ENCODE measurements around the gene ITPR3.
"Not testable (repeated sequence)": the region's sequence is repeated elsewhere in the genome, so short reads cannot be mapped to it uniquely, and the experiment has no call there.

ITPR3 gene

DNA sequence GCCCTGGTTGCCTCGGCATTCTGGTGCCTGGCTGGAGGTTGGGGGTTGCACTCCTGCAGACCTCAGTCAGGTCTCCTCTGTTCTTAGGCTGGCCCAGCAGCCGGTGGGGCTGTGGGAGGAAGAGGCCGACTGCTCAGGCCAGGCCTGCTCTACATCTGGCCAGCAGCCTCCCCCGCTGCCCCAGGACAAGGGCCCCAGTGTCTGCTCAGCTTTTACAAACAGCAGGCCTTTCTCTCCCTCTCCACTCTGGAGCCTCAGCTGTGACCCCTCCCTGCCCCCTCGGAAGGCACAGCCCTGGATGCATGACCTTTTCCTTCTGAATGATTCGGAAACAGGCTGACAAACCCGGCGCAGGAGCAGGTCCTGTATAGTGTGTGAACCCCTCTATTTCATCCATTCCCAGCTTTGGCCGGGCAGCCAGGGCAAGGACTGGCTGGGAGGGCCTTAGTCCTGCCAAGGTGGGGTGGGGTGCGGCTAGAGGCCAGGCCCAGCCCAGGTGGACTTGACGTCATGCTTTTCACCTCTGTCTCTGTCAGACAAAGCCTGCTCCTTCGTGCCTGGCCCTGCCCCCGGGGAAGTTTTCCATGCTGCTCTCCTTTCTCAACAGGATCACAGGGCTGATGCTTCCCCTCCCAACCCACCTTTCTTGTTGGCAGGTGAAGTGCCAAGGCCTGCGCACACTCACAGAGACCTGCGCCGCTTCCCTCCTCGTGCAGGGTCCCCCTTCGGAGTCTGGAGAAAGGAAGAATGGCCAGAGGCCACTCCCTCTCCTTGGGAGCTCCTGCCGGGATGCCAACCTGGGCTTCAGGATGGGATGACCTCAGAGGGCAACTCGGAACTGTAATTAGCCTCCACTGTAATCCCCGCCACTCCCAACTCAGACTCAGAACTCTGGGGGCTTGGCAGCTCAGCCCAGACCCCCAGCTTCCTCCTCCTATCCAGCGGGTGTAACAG lies 10.1 kb upstream of the ITPR3 start:
- in situ Hi-C loops (cut with MboI; ENCODE audit: low sequenced_read_pairs) = no loop called here

DNA sequence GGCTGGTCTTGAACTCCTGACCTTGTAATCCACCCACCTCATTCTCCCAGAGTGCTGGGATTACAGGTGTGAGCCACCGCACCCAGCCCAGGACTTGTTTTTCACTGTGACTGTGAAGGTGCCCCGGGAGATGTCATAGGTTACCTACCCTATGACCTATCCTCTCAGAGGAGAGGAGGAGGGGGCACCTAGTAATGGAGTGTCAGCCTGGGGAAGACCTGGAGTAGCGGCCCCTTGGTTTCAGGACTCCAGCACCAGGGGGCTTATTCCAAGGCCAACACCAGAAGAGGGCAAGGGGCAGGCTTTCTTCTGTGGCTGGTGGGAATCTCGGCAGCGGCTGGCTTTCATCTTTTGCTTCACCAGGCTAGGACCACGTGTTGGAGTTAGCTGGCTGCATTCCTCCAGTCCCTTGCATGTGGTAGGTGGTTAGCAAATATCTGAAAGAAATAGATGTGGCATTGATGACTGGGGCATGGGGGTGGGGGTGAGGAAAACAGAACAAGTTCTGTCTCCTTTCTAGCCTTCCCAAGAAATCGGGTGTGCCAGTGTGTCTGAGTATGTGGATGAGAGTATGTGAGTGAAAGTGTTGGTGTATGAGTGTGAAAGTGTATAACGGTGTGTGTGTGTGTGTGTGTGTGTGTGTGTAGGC lies 7.9 kb upstream of the ITPR3 start:
- in situ Hi-C loops (cut with MboI; ENCODE audit: low sequenced_read_pairs) = no loop called here

DNA sequence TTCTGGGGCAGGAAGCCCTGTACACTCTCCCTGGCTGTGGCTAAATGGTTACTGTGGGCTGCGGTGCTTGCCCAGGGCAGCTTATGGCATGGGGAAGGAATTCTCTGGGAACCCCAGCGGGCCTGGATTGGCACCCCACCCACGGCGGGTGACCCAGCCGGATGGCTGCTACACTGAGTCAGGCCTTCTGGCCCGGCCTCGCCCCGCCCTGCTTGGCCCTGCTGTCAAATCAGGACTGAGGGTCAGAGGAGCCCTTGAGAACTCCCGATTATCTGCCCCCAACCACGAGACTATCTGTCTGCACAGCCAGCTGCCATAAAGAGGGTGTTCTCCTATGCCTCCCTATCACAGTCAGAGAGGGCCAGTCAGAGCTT lies 7.3 kb upstream of the ITPR3 start:
- in situ Hi-C loops (cut with MboI; ENCODE audit: low sequenced_read_pairs) = no loop called here

DNA sequence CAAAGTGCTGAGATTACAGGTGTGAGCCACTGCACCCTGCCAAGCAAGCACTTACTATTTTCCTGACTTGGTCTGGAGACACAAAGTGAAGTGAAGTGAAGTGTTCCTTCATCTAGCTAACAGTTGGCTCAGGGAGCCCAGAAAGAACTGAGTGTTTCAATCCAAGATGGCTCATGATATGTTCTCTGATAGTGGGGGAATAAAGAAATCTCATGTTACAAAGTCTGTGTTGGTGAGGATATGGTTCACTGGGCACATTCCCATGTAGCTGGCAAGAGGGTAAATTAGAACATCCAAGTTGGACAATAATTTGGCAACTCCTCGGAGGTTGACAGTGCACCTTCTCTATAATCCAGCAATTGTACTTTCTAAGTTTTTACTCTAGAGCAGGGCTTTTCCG lies 5.0 kb upstream of the ITPR3 start:
- in situ Hi-C loops (cut with MboI; ENCODE audit: low sequenced_read_pairs) = no loop called here

DNA sequence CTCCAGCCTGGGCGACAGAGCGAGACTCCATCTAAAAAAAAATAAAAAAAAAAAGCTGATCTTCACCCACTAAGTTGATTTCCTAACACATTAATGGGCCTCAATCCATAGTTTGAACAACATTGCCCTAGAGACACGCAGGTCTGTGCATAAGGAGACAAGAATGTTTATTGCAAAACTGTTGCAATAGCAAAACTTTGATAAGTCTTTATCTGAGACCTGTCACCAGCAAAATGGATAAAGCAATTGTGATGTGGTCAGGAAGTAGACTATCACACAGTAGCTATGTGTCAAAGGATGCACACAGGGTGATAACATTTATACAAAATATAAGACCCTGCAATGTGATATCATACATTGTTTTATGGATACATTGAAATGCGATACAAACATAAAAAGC lies 4.2 kb upstream of the ITPR3 start:
- in situ Hi-C loops (cut with MboI; ENCODE audit: low sequenced_read_pairs) = no loop called here

DNA sequence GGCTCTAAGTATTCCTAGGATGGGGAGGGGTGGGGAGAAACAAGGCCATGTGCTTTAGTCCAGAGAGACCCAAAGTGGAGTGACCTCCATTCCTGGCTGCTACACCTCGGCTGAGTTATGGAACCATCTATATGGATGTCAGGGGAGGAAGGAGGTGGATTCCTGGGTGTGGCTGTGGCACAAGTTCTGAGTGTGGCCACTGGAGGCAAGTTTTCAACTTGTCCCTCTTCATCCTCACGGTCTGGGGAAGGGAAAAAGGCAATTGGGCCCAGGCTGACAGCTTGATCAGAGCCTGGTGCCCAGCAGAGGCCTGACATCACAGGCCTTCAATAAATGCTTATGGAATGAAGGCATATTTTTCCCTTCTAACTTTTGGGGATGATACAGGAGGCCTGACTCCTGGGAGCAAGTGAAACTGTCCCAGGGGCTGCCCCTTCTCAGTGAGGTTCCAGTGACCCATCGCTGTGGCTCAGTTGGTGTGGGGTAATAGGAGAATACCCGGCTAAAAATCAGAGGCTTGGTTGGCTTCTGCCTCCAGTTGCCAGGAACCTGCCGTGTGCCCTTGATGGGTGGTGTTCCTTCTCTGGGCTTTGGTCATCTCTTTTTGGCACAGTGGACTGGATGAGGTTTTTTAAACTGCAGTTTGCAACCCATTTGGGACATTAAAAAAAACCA lies 1.8 kb upstream of the ITPR3 start:
- in situ Hi-C loops (cut with MboI; ENCODE audit: low sequenced_read_pairs) = no loop called here

DNA sequence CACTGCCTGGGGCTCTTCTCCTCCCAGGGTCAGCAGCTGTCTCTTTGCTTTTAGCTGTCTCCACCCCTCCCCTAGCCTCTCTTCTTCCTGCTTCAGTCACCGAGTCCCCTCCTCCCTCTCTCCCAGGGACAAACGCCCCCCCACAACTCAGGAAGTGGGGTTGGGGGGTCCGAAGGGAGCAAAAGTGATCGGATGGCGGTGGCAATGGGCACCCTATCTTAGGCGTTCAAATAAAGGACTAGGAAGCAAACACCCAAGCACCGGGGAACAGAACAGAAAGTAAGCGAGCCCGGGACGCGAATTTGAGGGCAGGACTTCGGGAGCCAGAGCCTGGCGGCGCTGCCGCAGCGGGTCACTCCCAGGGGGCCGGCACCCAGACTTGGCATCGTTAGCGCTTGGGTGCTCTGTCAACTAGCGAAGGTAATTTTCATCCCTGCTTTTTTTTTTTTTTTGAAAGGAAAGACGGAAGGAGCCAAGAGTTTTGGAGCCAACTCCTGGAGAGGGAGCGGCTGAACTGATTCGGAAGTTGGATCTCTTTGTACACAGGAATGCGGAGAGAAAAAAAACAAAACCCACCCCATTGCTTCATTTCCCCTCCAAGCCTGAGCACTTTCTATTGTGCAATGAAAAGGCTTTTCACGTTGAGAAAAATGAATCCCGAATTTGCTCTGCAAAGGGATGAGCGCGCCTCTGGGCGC lies 815 bp upstream of the ITPR3 start:
- in situ Hi-C loops (cut with MboI; ENCODE audit: low sequenced_read_pairs) = no loop called here

DNA sequence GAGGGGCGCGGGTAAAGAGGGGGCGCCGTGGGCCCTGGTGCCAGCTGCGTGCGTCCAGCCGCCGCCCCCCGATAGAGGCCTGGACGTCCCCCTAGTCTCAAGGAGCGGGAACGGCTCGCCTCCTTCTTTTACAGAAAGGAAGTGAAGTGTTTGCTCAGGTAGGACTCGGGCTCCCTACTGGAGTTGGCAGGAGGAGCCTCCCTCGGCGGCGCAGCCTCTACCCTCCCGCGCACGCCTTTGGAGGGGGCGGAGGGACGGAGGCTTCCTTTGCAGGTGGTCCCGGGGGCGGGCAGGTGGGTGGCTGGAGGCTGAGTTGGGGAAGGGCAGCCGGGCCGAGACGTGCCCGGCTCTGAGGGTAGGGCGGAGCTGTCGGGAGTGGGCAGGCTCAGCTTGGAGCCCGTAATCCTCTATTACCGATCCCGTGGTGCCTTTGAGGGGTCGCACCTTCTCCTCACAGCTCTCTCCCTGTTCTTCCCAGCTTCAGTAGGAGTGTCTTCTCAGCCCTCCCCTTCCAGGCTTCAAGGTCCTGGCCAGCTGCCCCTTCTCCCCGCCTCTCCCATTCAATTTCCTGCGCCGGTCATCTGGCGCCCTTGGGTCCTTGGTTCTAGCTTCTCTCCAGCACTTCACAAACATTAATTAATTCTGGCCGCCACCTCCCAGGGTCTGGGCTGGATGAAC lies 728 bp downstream of the ITPR3 start:
- in situ Hi-C loops (cut with MboI; ENCODE audit: low sequenced_read_pairs) = no loop called here

DNA sequence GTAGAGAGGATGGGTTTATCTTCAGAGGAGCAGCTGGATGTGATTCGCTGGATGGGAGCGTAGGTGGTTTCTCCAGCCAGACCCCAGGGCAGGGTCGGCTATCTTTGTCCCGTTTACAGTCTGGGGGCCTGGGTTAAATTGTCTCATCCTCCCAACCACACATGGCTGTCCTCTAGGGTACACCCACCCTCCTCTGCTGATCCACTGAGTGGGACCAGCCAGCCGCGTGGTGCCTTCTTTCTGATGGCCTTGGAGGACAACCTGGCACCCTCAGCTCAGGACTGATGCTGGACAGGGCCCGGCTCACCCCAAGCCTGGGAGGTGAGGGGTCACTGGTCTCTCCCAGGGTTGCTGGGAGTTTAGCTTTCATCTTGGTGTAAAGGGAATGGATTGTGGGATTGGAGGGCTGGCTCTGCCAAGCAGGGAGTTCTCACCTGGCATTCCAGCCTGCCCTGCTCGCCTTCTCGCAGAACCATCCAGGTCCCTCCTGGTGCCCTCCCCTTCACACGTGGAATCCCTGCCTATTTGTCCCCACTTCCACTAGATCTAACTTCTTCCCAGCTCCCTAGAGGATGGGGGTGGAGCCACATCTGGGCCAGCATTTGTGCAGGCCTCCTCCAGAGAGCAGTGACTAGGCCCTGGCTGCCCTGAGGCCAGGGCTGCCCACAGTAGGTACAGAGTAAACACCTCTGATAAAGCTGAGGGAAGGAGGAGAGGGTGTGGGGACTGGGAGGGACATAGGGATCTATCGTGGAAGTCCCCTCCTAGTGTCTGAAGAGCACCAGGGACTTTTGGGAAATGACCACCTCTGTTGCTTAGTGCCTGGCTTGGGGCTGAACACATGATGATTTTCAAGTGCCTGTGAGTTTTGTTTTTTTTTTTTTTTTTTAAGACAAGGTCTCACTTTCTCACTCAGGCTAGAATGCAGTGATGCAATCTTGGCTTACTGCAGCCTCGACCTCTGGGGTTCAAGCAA lies 1.6 kb downstream of the ITPR3 start:
- in situ Hi-C loops (cut with MboI; ENCODE audit: low sequenced_read_pairs) = no loop called here

DNA sequence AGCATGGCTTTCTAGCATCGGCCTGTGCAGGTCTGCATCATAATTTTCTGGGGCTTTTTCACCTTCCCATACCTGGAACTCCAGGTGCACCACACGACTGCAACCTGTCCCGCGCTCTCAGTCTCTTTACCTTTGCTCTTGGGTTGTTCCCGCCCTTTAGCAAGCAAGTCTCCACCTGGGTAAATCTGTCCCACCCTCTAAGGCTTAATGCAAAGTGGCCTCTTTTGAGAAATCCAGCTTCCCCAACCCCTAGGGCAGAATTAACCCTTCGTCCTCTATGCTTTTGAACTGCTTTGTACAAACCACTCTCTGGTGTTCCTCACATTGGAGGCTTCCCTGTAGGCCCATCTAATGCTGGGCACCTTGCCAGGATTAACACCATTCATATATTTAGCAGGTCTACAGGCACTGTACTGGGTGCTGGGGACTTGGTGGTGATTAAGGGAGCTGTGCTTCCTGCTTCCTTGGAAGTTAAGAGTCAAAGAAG lies 2.8 kb downstream of the ITPR3 start:
- in situ Hi-C loops (cut with MboI; ENCODE audit: low sequenced_read_pairs) = no loop called here

DNA sequence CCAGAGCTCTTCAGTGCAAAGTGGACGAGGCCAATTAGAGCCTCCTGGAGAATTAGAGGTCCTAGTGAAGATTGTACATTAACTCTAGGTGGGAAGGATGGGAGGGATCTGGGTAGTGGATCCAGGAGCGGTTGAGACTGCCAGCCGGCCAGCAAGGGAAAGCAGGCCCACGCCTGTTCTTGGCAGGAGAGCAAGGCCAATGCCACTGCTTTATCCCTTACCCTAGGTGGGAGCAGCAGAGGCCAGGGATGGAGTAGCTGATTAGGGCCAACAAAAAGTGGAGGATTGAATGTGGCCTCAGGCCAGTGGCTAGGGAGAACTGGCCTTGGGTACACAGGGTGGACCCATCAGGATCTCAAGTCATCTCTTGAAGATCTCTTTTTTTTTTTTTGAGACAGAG lies 3.7 kb downstream of the ITPR3 start:
- in situ Hi-C loops (cut with MboI; ENCODE audit: low sequenced_read_pairs) = no loop called here

DNA sequence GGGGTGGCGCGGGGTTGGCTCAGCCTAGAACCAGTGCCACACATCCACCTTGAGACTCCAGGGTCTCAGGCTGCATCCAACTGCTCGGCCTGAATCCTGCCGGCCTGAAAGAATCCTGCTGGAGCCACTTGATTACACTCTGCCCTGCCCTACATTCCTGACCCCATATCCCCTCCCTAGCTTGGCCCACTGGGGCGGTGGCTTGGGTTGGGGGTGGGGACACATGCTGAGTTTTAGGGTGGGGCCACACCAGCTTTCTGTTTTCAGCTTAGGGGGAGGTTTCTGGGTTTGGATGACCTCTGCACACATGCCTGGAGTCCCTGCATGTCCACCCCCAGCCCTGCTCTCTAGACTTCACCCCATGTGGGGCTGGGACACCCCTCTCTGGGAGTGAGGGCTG lies 6.8 kb downstream of the ITPR3 start:
- in situ Hi-C loops (cut with MboI; ENCODE audit: low sequenced_read_pairs) = no loop called here

DNA sequence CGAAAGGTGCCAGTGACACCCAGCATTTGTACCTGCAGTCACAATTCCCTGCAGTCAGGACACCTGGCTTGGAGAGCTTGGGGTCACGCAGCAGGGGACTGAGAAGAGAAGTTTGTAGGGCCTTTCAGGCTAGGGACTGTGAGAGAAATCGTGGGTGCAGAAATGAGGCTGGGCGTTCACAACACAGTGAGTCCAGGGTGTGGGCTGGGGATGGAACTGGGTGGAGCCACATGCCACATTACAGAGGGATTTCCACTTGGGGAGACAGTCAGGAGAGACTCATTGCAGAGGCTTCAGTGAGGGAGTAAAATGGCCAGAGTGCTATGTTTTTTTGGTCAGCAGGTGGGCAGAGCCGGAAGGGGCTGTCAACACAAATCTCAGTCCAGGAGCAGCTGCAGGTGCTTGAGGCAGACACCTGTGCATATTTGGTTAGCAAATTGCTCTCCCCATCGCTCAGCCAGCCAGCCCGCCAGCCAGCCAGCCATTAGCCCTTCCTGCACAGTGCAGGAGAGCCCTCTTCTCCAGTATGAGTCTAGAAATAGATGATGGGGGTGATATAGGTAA lies 7.4 kb downstream of the ITPR3 start:
- in situ Hi-C loops (cut with MboI; ENCODE audit: low sequenced_read_pairs) = no loop called here

DNA sequence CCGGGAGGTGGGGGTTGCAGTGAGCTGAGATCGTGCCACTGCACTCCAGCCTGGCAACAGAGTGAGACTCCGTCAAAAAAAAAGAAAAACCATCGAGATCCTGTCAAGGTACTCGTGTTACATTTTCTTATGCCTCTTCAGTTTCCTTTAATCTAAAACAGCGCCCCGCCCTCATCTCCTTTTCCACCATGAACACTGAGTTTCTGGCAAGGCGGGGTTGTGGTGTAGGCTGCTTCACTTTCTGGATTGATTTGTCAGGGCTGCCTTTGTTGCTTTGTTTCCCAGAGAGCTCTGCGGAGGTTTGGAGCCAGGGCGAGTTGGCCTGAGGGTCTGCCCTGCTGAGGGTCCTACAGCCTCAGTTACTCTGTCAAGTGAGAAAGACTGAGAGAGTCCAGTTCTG lies 8.9 kb downstream of the ITPR3 start:
- in situ Hi-C loops (cut with MboI; ENCODE audit: low sequenced_read_pairs) = no loop called here

DNA sequence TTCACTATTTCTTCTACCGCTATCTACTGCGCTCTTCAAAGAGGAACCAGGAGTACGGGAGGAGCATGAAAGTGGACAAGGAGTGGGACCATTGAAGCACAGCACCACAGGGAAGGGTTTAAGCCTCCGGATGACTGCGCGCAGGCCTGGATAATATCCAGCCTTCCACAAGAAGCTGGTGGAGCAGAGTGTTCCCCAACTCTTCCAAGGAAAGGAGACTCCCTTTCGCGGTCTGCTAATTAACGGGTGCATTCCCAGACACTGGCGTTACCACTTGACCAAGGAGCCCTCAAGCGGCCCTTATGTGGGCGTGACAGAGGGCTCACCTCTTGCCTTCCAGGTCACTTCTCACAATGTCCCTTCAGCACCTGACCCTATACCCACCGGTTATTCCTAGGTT lies 10.4 kb downstream of the ITPR3 start:
- in situ Hi-C loops (cut with MboI; ENCODE audit: low sequenced_read_pairs) = not testable (repeated sequence)

DNA sequence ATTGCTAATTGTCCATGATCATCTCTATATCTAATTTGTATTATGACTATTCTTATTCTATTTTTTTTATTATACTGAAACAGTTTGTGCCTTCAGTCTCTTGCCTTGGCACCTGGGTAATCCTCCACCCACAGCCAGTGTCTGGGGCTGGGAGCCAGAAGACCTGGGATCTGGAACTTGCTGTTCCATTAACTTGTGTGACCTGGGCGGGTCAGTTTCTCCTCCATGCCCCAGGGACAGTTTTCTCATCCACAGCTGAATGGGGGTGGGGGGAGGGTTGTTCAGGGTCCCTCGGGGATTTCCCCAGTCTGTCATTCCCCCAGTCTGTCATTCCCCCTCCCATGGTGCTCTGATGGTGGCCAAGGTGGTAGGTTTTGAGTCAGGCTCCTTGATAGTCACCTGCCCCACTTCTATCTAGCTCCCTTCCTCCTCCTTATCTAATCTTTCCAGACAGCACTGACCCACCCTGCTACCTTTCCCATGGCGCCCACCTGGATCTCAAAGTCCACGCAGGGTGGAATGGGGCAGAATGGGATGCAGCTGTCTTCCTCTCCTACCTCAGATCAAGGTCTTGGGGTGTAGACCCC lies 10.9 kb downstream of the ITPR3 start:
- in situ Hi-C loops (cut with MboI; ENCODE audit: low sequenced_read_pairs) = no loop called here

DNA sequence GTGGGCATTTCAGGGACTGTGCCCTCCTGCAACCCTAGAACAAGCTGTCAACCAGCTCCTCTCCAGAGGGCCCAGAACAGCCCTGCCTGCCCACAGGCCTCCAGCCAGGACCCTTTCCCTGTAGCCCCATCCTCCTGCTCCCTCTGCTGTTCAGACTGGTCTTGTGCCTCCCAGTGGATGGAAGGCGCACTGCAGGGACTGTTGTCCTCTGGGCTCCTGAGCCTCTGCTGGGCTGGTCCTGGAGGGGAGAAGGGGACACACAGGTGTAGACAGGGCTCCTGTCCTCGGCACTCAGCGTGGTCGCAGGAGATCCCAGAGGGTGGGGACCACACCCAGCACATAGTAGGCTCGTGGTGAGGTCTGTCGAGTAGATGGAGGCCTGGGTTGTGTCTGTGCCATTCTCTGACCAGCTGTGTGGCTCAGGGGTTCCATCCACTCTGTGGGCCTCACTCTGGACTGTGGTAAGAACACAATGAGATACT lies 11.5 kb downstream of the ITPR3 start:
- in situ Hi-C loops (cut with MboI; ENCODE audit: low sequenced_read_pairs) = no loop called here

DNA sequence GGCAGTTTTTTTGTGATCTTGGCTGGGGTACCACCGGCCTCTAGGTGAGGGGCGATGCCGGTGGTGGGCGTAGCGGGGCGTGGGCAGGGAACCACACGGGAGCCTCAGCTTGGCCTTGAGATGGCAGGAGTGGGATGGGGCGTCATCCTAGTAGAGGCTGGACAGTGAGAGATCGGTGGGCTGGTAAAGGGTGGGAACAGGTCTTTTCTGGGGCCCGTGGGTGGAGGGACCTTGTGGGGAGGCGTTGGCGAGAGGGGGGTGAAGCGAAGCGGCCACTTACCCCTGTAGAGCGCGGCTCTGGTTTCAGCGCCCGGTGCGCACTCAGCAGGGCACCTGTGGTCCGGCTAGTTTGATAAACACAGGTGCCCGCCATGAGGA lies 12.0 kb downstream of the ITPR3 start:
- in situ Hi-C loops (cut with MboI; ENCODE audit: low sequenced_read_pairs) = no loop called here

All from HL-60/S4 treated with retinoic acid at 250 ng/mL for 4 days and 3 days (cell line).